Measurements from ENCODE around the gene TMCC1.
"Not testable (repeated sequence)": the region's sequence is repeated elsewhere in the genome, so short reads cannot be mapped to it uniquely, and the experiment has no call there.

TMCC1 gene

GRCh38 chr3:129648391-129648790 lies 245.1 kb downstream of the TMCC1 start:
- no peak for DNase-seq (ENCODE audit: low read depth)

GRCh38 chr3:129645286-129645685 lies 248.2 kb downstream of the TMCC1 start:
- DNase-seq (ENCODE audit: low read depth): no peak

GRCh38 chr3:129644836-129645235 lies 248.7 kb downstream of the TMCC1 start:
- no peak for DNase-seq (ENCODE audit: low read depth)

GRCh38 chr3:129641567-129642260 lies 251.8 kb downstream of the TMCC1 start:
- DNase-seq (ENCODE audit: low read depth): not testable (repeated sequence)

- DNase-seq (ENCODE audit: low read depth): not testable (repeated sequence)
Measured at GRCh38 chr3:129640985-129641384, 252.5 kb downstream of the TMCC1 start.

- DNase-seq (ENCODE audit: low read depth): no peak
Measured at GRCh38 chr3:129638481-129638880, 255.0 kb downstream of the TMCC1 start.

- DNase-seq (ENCODE audit: low read depth): no peak
Measured at GRCh38 chr3:129636082-129636481, 257.4 kb downstream of the TMCC1 start.

- DNase-seq (ENCODE audit: low read depth): no peak
Measured at GRCh38 chr3:129635656-129636055, 257.9 kb downstream of the TMCC1 start.

GRCh38 chr3:129633751-129634481 lies 259.6 kb downstream of the TMCC1 start:
- no peak for DNase-seq (ENCODE audit: low read depth)

- no peak for DNase-seq (ENCODE audit: low read depth)
Measured at GRCh38 chr3:129632977-129633376, 260.5 kb downstream of the TMCC1 start.

GRCh38 chr3:129632556-129632955 lies 261.0 kb downstream of the TMCC1 start:
- DNase-seq (ENCODE audit: low read depth): no peak

GRCh38 chr3:129632056-129632455 lies 261.5 kb downstream of the TMCC1 start:
- no peak for DNase-seq (ENCODE audit: low read depth)

GRCh38 chr3:129629011-129629410 lies 264.5 kb downstream of the TMCC1 start:
- no peak for DNase-seq (ENCODE audit: low read depth)

GRCh38 chr3:129628169-129628522 lies 265.4 kb downstream of the TMCC1 start:
- no peak for DNase-seq (ENCODE audit: low read depth)

- DNase-seq (ENCODE audit: low read depth): peak; percentile 62
Measured at GRCh38 chr3:129627350-129628168, 266.0 kb downstream of the TMCC1 start.

- DNase-seq (ENCODE audit: low read depth): peak; percentile 65
Measured at GRCh38 chr3:129626744-129627349, 266.7 kb downstream of the TMCC1 start.

GRCh38 chr3:129625072-129625874 lies 268.2 kb downstream of the TMCC1 start:
- no peak for DNase-seq (ENCODE audit: low read depth)

- DNase-seq (ENCODE audit: low read depth): no peak
Measured at GRCh38 chr3:129624347-129625071, 269.0 kb downstream of the TMCC1 start.

- no peak for DNase-seq (ENCODE audit: low read depth)
Measured at GRCh38 chr3:129623447-129624118, 269.9 kb downstream of the TMCC1 start.

GRCh38 chr3:129622933-129623332 lies 270.6 kb downstream of the TMCC1 start:
- no peak for DNase-seq (ENCODE audit: low read depth)

Measured in GM04504 (cell line).